Neural progenitor cell (in vitro differentiated cells): ENCODE results near the gene MAGEA6.

Experiments
- EZH2phosphoT487 ChIP-seq: fragments of 200-600 bp; sonication (generic); IDR thresholded peaks from 2 replicates; pipeline ENCODE4 v1.6.1; 2017; ENCODE audit warnings: antibody characterized with exemption
- TF ChIP-seq, protein P1 (sequence below): fragments of 200-600 bp; sonication (generic); IDR thresholded peaks from 2 replicates; pipeline ENCODE4 v1.5.1; 2017; ENCODE audit warnings: antibody characterized with exemption, mild to moderate bottlenecking

DNA sequence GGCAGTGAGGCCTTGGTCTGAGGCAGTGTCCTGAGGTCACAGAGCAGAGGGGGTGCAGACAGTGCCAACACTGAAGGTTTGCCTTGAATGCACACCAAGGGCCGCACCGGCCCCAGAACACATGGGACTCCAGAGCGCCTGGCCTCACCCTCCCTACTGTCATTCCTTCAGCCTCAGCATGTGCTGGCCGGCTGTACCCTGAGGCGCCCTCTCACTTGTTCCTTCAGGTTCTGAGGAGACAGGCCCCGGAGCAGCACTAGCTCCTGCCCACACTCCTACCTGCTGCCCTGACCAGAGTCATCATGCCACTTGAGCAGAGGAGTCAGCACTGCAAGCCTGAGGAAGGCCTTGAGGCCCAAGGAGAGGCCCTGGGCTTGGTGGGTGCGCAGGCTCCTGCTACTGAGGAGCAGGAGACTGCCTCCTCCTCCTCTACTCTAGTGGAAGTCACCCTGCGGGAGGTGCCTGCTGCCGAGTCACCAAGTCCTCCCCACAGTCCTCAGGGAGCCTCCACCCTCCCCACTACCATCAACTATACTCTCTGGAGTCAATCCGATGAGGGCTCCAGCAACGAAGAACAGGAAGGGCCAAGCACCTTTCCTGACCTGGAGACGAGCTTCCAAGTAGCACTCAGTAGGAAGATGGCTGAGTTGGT is 33.5 kb downstream of the MAGEA6 start:
- no peak for TF ChIP-seq EZH2phosphoT487
- TF ChIP-seq, protein P1, sequence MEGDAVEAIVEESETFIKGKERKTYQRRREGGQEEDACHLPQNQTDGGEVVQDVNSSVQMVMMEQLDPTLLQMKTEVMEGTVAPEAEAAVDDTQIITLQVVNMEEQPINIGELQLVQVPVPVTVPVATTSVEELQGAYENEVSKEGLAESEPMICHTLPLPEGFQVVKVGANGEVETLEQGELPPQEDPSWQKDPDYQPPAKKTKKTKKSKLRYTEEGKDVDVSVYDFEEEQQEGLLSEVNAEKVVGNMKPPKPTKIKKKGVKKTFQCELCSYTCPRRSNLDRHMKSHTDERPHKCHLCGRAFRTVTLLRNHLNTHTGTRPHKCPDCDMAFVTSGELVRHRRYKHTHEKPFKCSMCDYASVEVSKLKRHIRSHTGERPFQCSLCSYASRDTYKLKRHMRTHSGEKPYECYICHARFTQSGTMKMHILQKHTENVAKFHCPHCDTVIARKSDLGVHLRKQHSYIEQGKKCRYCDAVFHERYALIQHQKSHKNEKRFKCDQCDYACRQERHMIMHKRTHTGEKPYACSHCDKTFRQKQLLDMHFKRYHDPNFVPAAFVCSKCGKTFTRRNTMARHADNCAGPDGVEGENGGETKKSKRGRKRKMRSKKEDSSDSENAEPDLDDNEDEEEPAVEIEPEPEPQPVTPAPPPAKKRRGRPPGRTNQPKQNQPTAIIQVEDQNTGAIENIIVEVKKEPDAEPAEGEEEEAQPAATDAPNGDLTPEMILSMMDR = no peak
